Naive B cell (primary cell): Measurements from ENCODE around the gene GOLGA1. TPM values are rescaled to one million over a fixed set of nuclear protein-coding genes. Genes with fewer than 3 reads are reported as not detected.

Experiments
- ATAC-seq, 2 donors: fragments of 150-1000 bp; cut with Tn5 transposase; 2 replicates each; pipeline ENCODE4 v1.10.0; 2021; ENCODE audit warnings: low read depth in 2 of 2, mild to moderate bottlenecking in 2 of 2, moderate library complexity in 2 of 2
- DNase-seq: peaks from one replicate; pipeline ENCODE4 v3.0.0; 2022
- H3K27ac Mint-ChIP-seq, 6 donors: one replicate each; pipeline ENCODE4 v1.8.0; 2020 to 2022; ENCODE audit warnings: mild to moderate bottlenecking in 6 of 6, mixed read lengths in 6 of 6, moderate library complexity in 5 of 6, inconsistent platforms in 2 of 6
- H3K27me3 Mint-ChIP-seq, 3 donors: one replicate each; pipeline ENCODE4 v1.8.0; 2021 to 2022; ENCODE audit warnings: mixed read lengths in 3 of 3, mild to moderate bottlenecking in 1 of 3
- H3K36me3 Mint-ChIP-seq, 2 donors: one replicate each; pipeline ENCODE4 v1.8.0; 2020 to 2022; ENCODE audit warnings: mixed read lengths in 2 of 2, inconsistent platforms in 1 of 2, mild to moderate bottlenecking in 1 of 2
- H3K4me1 Mint-ChIP-seq, 3 donors: one replicate each; pipeline ENCODE4 v1.8.0; 2020 to 2022; ENCODE audit warnings: mixed read lengths in 3 of 3, inconsistent platforms in 1 of 3, mild to moderate bottlenecking in 1 of 3, moderate library complexity in 1 of 3
- H3K4me3 Mint-ChIP-seq, 8 donors: one replicate each; pipeline ENCODE4 v1.8.0; 2020 to 2022; ENCODE audit warnings: mild to moderate bottlenecking in 8 of 8, mixed read lengths in 8 of 8, moderate library complexity in 8 of 8, inconsistent platforms in 2 of 8
- H3K9me3 Mint-ChIP-seq, 7 donors: one replicate each; pipeline ENCODE4 v1.8.0; 2020 to 2022; ENCODE audit warnings: mixed read lengths in 7 of 7, mild to moderate bottlenecking in 5 of 7, inconsistent platforms in 2 of 7, moderate library complexity in 1 of 7
- polyA plus RNA-seq, 6 donors: library from polyadenylated mRNA; unstranded; fragments of 300-500 nt; fragmentation: Illumina TruSeq; gene quantifications; one replicate each; pipeline ENCODE4 v1.2.3, GENCODE V29; 2021; ENCODE audit warnings: low read depth in 6 of 6

Gene GOLGA1
- polyA plus RNA-seq, 6 donors from 2014 or later: 4.0 to 9.5 (median 6.1) TPM

GRCh38 chr9:124828489-124829333 lies 112.2 kb downstream of the GOLGA1 start:
- Mint-ChIP-seq H3K4me1 (peaks cover 4 to 8% (median 5%) of the 10 kb centered on the region in 3 donors), H3K9me3 (no peaks in the 10 kb centered on the region), H3K36me3 (no peaks in the 10 kb centered on the region), H3K27ac (peak overlapping the region in 1 of 6 donors; percentile 80), H3K4me3 (no peak overlapping the region), H3K27me3 (peaks cover 0 to 5% (median 0%) of the 10 kb centered on the region in 3 donors)
- ATAC-seq: no peak
- no peak for DNase-seq

Other genes starting within 250 kb of the GOLGA1 start
- gene NR6A1, start 169.8 kb downstream of the GOLGA1 start, polyA plus RNA-seq: under 1 TPM in 2 of 6 donors, not detected in 4; 0.08 to 0.11 TPM
- gene OLFML2A, start 163.9 kb downstream of the GOLGA1 start, polyA plus RNA-seq: under 1 TPM in 5 of 6 donors, not detected in 1; 0.09 to 0.39 (median 0.16) TPM
- not detected for gene WDR38, start 87.6 kb downstream of the GOLGA1 start, polyA plus RNA-seq
- 1,000 to 10,000 TPM; 1,156 to 2,054 (median 1,907) TPM for gene RPL35, start 79.1 kb downstream of the GOLGA1 start, polyA plus RNA-seq
- gene ARPC5L, start 79.0 kb downstream of the GOLGA1 start, polyA plus RNA-seq: 10 to 100 TPM; 44.1 to 71.6 (median 58.0) TPM
- gene SCAI, start 202.4 kb upstream of the GOLGA1 start, polyA plus RNA-seq: 1 to 10 TPM; 1.8 to 8.3 (median 2.7) TPM
- 10 to 100 TPM; 48.5 to 59.8 (median 56.6) TPM for gene PPP6C, start 248.7 kb upstream of the GOLGA1 start, polyA plus RNA-seq